Peyer's patch (tissue), 4 donors: Measurements from ENCODE around the gene PLPP1. TPM values are rescaled to one million over a fixed set of nuclear protein-coding genes. Genes with fewer than 3 reads are reported as not detected.

ENCODE experiments used
- DNase-seq, 3 donors: peaks; one replicate each; pipeline ENCODE4 v3.0.0-alpha.2; 2017 to 2019
- H3K27ac ChIP-seq, 4 donors: fragments of 200-600 bp; sonication (generic); one replicate each; pipeline ENCODE4 v1.5.1; 2016 to 2019
- H3K27me3 ChIP-seq, 2 donors: fragments of 200-600 bp; sonication (generic); one replicate each; pipeline ENCODE4 v1.5.1; 2019
- H3K36me3 ChIP-seq, 3 donors: fragments of 200-600 bp; sonication (generic); one replicate each; pipeline ENCODE4 v1.5.1; 2016 to 2019
- H3K4me1 ChIP-seq, 4 donors: fragments of 200-600 bp; sonication (generic); one replicate each; pipeline ENCODE4 v1.5.1; 2016 to 2019
- H3K4me3 ChIP-seq, 4 donors: fragments of 200-600 bp; sonication (generic); 1 replicate in 3 of 4; 2 replicates in 1 of 4; pipeline ENCODE4 v1.5.1; 2016 to 2019; ENCODE audit warnings: mild to moderate bottlenecking in 1 of 4
- H3K9me3 ChIP-seq, 4 donors: fragments of 200-600 bp; sonication (generic); one replicate each; pipeline ENCODE4 v1.5.1; 2016 to 2019; ENCODE audit warnings: mild to moderate bottlenecking in 1 of 4
- CTCF ChIP-seq, 6 experiments: fragments of 450-650 bp in 4 of 6; fragments of 200-600 bp in 2 of 6; sonication (generic) in 1 of 6; IDR thresholded peaks; one replicate each; pipeline ENCODE4 v1.5.1; 2017 to 2019; ENCODE audit warnings: antibody characterized with exemption in 6 of 6, mild to moderate bottlenecking in 3 of 6, moderate library complexity in 1 of 6
- POLR2A ChIP-seq, 2 donors: fragments of 450-650 bp; IDR thresholded peaks; one replicate each; pipeline ENCODE4 v1.5.1; 2017; ENCODE audit warnings: antibody characterized with exemption in 2 of 2, mild to moderate bottlenecking in 2 of 2, moderate library complexity in 2 of 2
- total RNA-seq, 4 donors: library from RNA; depleted of rRNA; stranded (reverse); fragments of >200 nt; gene quantifications; one replicate each; pipeline ENCODE4 v1.1.0, GENCODE V29; 2016

Gene PLPP1
- total RNA-seq, 4 donors from 2014 or later: 60.2 to 190 (median 115) TPM

- TF ChIP-seq POLR2A (IDR thresholded peaks at IDR 0.05) (no peak), CTCF (IDR thresholded peaks at IDR 0.05) (no peak)
- no peaks in the 10 kb centered on the region for H3K27me3 ChIP-seq
These were observed 95.8 kb downstream of the PLPP1 start for GRCh38 chr5:55438998-55439397.

GRCh38 chr5:55437859-55438206, 96.9 kb downstream of the PLPP1 start:
- Histone ChIP-seq H3K4me3 (no peak overlapping the region), H3K27me3 (no peaks in the 10 kb centered on the region), H3K36me3 (peaks cover 0 to 18% (median 0%) of the 10 kb centered on the region in 3 donors), H3K4me1 (peaks cover 0 to 14% (median 1%) of the 10 kb centered on the region in 4 donors), H3K9me3 (no peaks in the 10 kb centered on the region), H3K27ac (peak overlapping the region; percentile 52 to 83 (median 62))
- no peak for TF ChIP-seq CTCF (IDR thresholded peaks at IDR 0.05)
- no peak for TF ChIP-seq POLR2A (IDR thresholded peaks at IDR 0.05)
- no peak for DNase-seq

More at GRCh38 chr5:55438998-55439397, 95.8 kb downstream of the PLPP1 start:
- no peak overlapping the region for H3K4me3 ChIP-seq
- peaks cover 0 to 14% (median 1%) of the 10 kb centered on the region in 4 donors for H3K4me1 ChIP-seq
- no peak for DNase-seq
- peaks cover 0 to 18% (median 0%) of the 10 kb centered on the region in 3 donors for H3K36me3 ChIP-seq
- no peaks in the 10 kb centered on the region for H3K9me3 ChIP-seq
- peak overlapping the region; percentile 52 to 83 (median 60) for H3K27ac ChIP-seq

- Histone ChIP-seq H3K27ac (peak overlapping the region; percentile 52 to 83 (median 62)), H3K36me3 (peaks cover 0 to 18% (median 0%) of the 10 kb centered on the region in 3 donors), H3K4me1 (peaks cover 0 to 14% (median 1%) of the 10 kb centered on the region in 4 donors), H3K27me3 (no peaks in the 10 kb centered on the region), H3K4me3 (no peak overlapping the region), H3K9me3 (no peaks in the 10 kb centered on the region)
- DNase-seq: no peak
- TF ChIP-seq CTCF (IDR thresholded peaks at IDR 0.05): no peak
- TF ChIP-seq POLR2A (IDR thresholded peaks at IDR 0.05): no peak
These were observed 97.3 kb downstream of the PLPP1 start for GRCh38 chr5:55437452-55437851.

GRCh38 chr5:55432549-55432948, 102.2 kb downstream of the PLPP1 start:
- Histone ChIP-seq H3K9me3 (no peaks in the 10 kb centered on the region), H3K27ac (no peak overlapping the region), H3K4me3 (no peak overlapping the region), H3K27me3 (no peaks in the 10 kb centered on the region), H3K4me1 (peaks cover 0 to 29% (median 1%) of the 10 kb centered on the region in 4 donors), H3K36me3 (peaks cover 0 to 14% (median 0%) of the 10 kb centered on the region in 3 donors)
- DNase-seq: no peak
- TF ChIP-seq POLR2A (IDR thresholded peaks at IDR 0.05): no peak
- TF ChIP-seq CTCF (IDR thresholded peaks at IDR 0.05): no peak

- TF ChIP-seq CTCF (IDR thresholded peaks at IDR 0.05) (no peak), POLR2A (IDR thresholded peaks at IDR 0.05) (no peak)
- Histone ChIP-seq H3K4me3 (no peak overlapping the region), H3K36me3 (peaks cover 0 to 19% (median 0%) of the 10 kb centered on the region in 3 donors), H3K9me3 (no peaks in the 10 kb centered on the region), H3K27me3 (no peaks in the 10 kb centered on the region), H3K4me1 (peaks cover 0 to 35% (median 1%) of the 10 kb centered on the region in 4 donors), H3K27ac (peak overlapping the region in 2 of 4 donors; percentile 28 to 48)
- DNase-seq: peak in 2 of 3 donors; percentile 90
These were observed 105.0 kb downstream of the PLPP1 start for GRCh38 chr5:55429613-55430253.
